ENCODE data around the gene MRTFB. TPM values are rescaled to one million over a fixed set of nuclear protein-coding genes. Genes with fewer than 3 reads are reported as not detected.
A peak's percentile ranks its signal among the peaks of the same experiment; 100 is the strongest.

MRTFB gene
- total RNA-seq, 1 donor from 2014 or later: 53.8 TPM

GRCh38 chr16:14284371-14284770, 213.3 kb downstream of the MRTFB start:
- no peak for DNase-seq (ENCODE audit: low spot score)

- no peak for DNase-seq (ENCODE audit: low spot score)
Measured at GRCh38 chr16:14284930-14285512, 213.9 kb downstream of the MRTFB start.

- peak; percentile 98 for DNase-seq (ENCODE audit: low spot score)
Measured at GRCh38 chr16:14285513-14286367, 214.6 kb downstream of the MRTFB start.

GRCh38 chr16:14286368-14287230, 215.5 kb downstream of the MRTFB start:
- no peak for DNase-seq (ENCODE audit: low spot score)

- DNase-seq (ENCODE audit: low spot score): no peak
Measured at GRCh38 chr16:14289692-14290340, 218.7 kb downstream of the MRTFB start.

- no peak for DNase-seq (ENCODE audit: low spot score)
Measured at GRCh38 chr16:14291286-14291685, 220.2 kb downstream of the MRTFB start.

- no peak for DNase-seq (ENCODE audit: low spot score)
Measured at GRCh38 chr16:14292051-14292825, 221.1 kb downstream of the MRTFB start.

GRCh38 chr16:14296663-14297062, 225.5 kb downstream of the MRTFB start:
- no peak for DNase-seq (ENCODE audit: low spot score)

- DNase-seq (ENCODE audit: low spot score): no peak
Measured at GRCh38 chr16:14298374-14299122, 227.4 kb downstream of the MRTFB start.

GRCh38 chr16:14300705-14301168, 229.6 kb downstream of the MRTFB start:
- no peak for DNase-seq (ENCODE audit: low spot score)

- DNase-seq (ENCODE audit: low spot score): no peak
Measured at GRCh38 chr16:14301169-14302030, 230.3 kb downstream of the MRTFB start.

- DNase-seq (ENCODE audit: low spot score): no peak
Measured at GRCh38 chr16:14302031-14302398, 230.9 kb downstream of the MRTFB start.

GRCh38 chr16:14302399-14303181, 231.5 kb downstream of the MRTFB start:
- no peak for DNase-seq (ENCODE audit: low spot score)

GRCh38 chr16:14303182-14303618, 232.1 kb downstream of the MRTFB start:
- no peak for DNase-seq (ENCODE audit: low spot score)

- no peak for DNase-seq (ENCODE audit: low spot score)
Measured at GRCh38 chr16:14303639-14304394, 232.7 kb downstream of the MRTFB start.

GRCh38 chr16:14304891-14305460, 233.9 kb downstream of the MRTFB start:
- no peak for DNase-seq (ENCODE audit: low spot score)
